ENCODE data around the gene SERPINI2.

- TF ChIP-seq CTCF (IDR thresholded peaks at IDR 0.05) (no peak), POLR2A (IDR thresholded peaks at IDR 0.05) (no peak)
Measured at GRCh38 chr3:167502401-167502800, 28.6 kb upstream of the SERPINI2 start.

Data from lower leg skin (tissue), 3 donors.